ENCODE data around the gene TEAD1.

- no peak for TF ChIP-seq CTCF (conservative IDR thresholded peaks at IDR 0.05; ENCODE audit: low read length)
- no peak for TF ChIP-seq EZH2phosphoT487 (IDR thresholded peaks at IDR 0.05; ENCODE audit: borderline replicate concordance, low read depth, low read length)
Measured at GRCh38 chr11:12685229-12685628, 11.0 kb downstream of the TEAD1 start.
